ENCODE results near the gene OR6T1. TPM values are rescaled to one million over a fixed set of nuclear protein-coding genes. Genes with fewer than 3 reads are reported as not detected.

OR6T1 gene
- total RNA-seq, 1 experiment from 2014 or later: not detected

GRCh38 chr11:123976770-123977560, 33.3 kb upstream of the OR6T1 start:
- CTCF ChIA-PET: no interaction called here
- Histone ChIP-seq H2AFZ (no peak overlapping the region), H3K27me3 (ENCODE audit: insufficient read depth, low read depth) (no peaks in the 10 kb centered on the region), H3F3A (ENCODE audit: insufficient read depth, low read depth) (no peaks in the 10 kb centered on the region), H3K79me2 (ENCODE audit: low read depth) (no peaks in the 10 kb centered on the region), H3K4me2 (no peak overlapping the region), H3K36me3 (ENCODE audit: low read depth) (no peaks in the 10 kb centered on the region), H3K4me3 (no peak overlapping the region), H3K27ac (no peak overlapping the region), H3K4me1 (replicated peaks; ENCODE audit: insufficient read depth) (no peaks in the 10 kb centered on the region), H3K9me2 (ENCODE audit: insufficient read depth) (no peaks in the 10 kb centered on the region; the same call in 1 of the 2 replicates), H3K9me3 (ENCODE audit: insufficient read depth, low read depth) (no peaks in the 10 kb centered on the region), H4K20me1 (ENCODE audit: insufficient read depth) (no peaks in the 10 kb centered on the region)
- no TSS peak for BruUV-seq (replicated peaks)
- TF ChIP-seq CTCF (conservative IDR thresholded peaks at IDR 0.05) (no peak), EZH2 (IDR thresholded peaks at IDR 0.05; ENCODE audit: low read depth) (no peak)
- POLR2A ChIA-PET (ENCODE audit: unreplicated experiment): no interaction called here
- no peak for DNase-seq
- intact Hi-C loops (cut with micrococcal nuclease; ENCODE audit: unreplicated experiment): no loop called here

DNA sequence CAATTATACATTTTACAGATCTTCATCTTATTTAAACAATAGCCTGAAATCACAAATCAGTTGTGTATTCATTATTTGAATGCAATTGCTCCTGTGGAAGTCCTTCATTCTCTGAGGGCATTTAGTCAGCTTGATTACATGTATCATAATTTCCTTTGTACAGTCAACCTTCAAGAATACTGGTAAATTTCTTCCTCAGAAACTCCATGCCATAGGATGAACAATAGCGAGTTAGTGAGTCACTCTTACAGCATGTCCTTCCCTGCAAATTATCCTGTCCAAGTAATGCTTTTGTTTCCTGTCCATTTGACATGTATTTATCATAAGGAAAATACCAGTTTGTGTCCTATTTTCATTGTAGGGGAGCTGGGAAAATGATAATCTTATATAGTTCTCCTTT, 30.2 kb upstream of the OR6T1 start:
- BruUV-seq (replicated peaks): no TSS peak
- Histone ChIP-seq H3K4me3 (no peak overlapping the region), H3K36me3 (ENCODE audit: low read depth) (no peaks in the 10 kb centered on the region), H3K4me2 (no peak overlapping the region), H3K4me1 (replicated peaks; ENCODE audit: insufficient read depth) (no peaks in the 10 kb centered on the region), H3F3A (ENCODE audit: insufficient read depth, low read depth) (no peaks in the 10 kb centered on the region), H3K9me2 (ENCODE audit: insufficient read depth) (no peaks in the 10 kb centered on the region; the same call in 1 of the 2 replicates), H3K9me3 (ENCODE audit: insufficient read depth, low read depth) (no peaks in the 10 kb centered on the region), H2AFZ (no peak overlapping the region), H3K27ac (no peak overlapping the region), H3K27me3 (ENCODE audit: insufficient read depth, low read depth) (no peaks in the 10 kb centered on the region), H3K79me2 (ENCODE audit: low read depth) (no peaks in the 10 kb centered on the region), H4K20me1 (ENCODE audit: insufficient read depth) (no peaks in the 10 kb centered on the region)
- CTCF ChIA-PET: no interaction called here
- intact Hi-C loops (cut with micrococcal nuclease; ENCODE audit: unreplicated experiment): no loop called here
- POLR2A ChIA-PET (ENCODE audit: unreplicated experiment): no interaction called here
- DNase-seq: no peak
- no peak for TF ChIP-seq EZH2 (IDR thresholded peaks at IDR 0.05; ENCODE audit: low read depth)
- TF ChIP-seq CTCF (conservative IDR thresholded peaks at IDR 0.05): no peak

- no peak for TF ChIP-seq EZH2 (IDR thresholded peaks at IDR 0.05; ENCODE audit: low read depth)
- no peak for TF ChIP-seq CTCF (conservative IDR thresholded peaks at IDR 0.05)
- Histone ChIP-seq H3K4me1 (replicated peaks; ENCODE audit: insufficient read depth) (no peaks in the 10 kb centered on the region), H3F3A (ENCODE audit: insufficient read depth, low read depth) (no peaks in the 10 kb centered on the region), H2AFZ (no peak overlapping the region), H3K4me3 (no peak overlapping the region), H4K20me1 (ENCODE audit: insufficient read depth) (no peaks in the 10 kb centered on the region), H3K9me3 (ENCODE audit: insufficient read depth, low read depth) (no peaks in the 10 kb centered on the region), H3K4me2 (no peak overlapping the region), H3K36me3 (ENCODE audit: low read depth) (no peaks in the 10 kb centered on the region), H3K9me2 (ENCODE audit: insufficient read depth) (no peaks in the 10 kb centered on the region; the same call in 1 of the 2 replicates), H3K27ac (no peak overlapping the region), H3K27me3 (ENCODE audit: insufficient read depth, low read depth) (no peaks in the 10 kb centered on the region), H3K79me2 (ENCODE audit: low read depth) (no peaks in the 10 kb centered on the region)
- no TSS peak for BruUV-seq (replicated peaks)
- POLR2A ChIA-PET (ENCODE audit: unreplicated experiment): no interaction called here
- CTCF ChIA-PET: no interaction called here
- intact Hi-C loops (cut with micrococcal nuclease; ENCODE audit: unreplicated experiment): no loop called here
- DNase-seq: no peak
Measured at GRCh38 chr11:123956752-123957151, 13.1 kb upstream of the OR6T1 start.

Data from PC-9 (cell line).